ENCODE data around the gene AQP5. TPM values are rescaled to one million over a fixed set of nuclear protein-coding genes. Genes with fewer than 3 reads are reported as not detected.

Gene AQP5
- total RNA-seq, 2 donors from 2014 or later = 2.1 TPM; not detected in 1

- peaks cover 0 to 19% of the 10 kb centered on the region in 2 donors for H3K4me1 ChIP-seq
- peak overlapping the region in 1 of 2 donors; percentile 47 for H3K27ac ChIP-seq
- no peaks in the 10 kb centered on the region for H3K27me3 ChIP-seq
- H3K4me3 ChIP-seq = no peak overlapping the region
- H3K9me3 ChIP-seq = no peaks in the 10 kb centered on the region
- DNase-seq (ENCODE audit: low spot score) = no peak
- TF ChIP-seq CTCF (IDR thresholded peaks at IDR 0.05) = no peak
- no peaks in the 10 kb centered on the region for H3K36me3 ChIP-seq
These were observed 41.3 kb upstream of the AQP5 start for GRCh38 chr12:49920241-49920914.

GRCh38 chr12:49920915-49921286 is 40.8 kb upstream of the AQP5 start:
- TF ChIP-seq CTCF (IDR thresholded peaks at IDR 0.05) = no peak
- H3K4me1 ChIP-seq = peaks cover 0 to 19% of the 10 kb centered on the region in 2 donors
- peak overlapping the region in 1 of 2 donors; percentile 47 for H3K27ac ChIP-seq
- no peaks in the 10 kb centered on the region for H3K36me3 ChIP-seq
- H3K27me3 ChIP-seq = no peaks in the 10 kb centered on the region
- no peak for DNase-seq (ENCODE audit: low spot score)
- H3K9me3 ChIP-seq = no peaks in the 10 kb centered on the region
- H3K4me3 ChIP-seq = no peak overlapping the region

GRCh38 chr12:49921299-49921698 is 40.4 kb upstream of the AQP5 start:
- TF ChIP-seq CTCF (IDR thresholded peaks at IDR 0.05) = no peak
- H3K4me1 ChIP-seq = peaks cover 0 to 19% of the 10 kb centered on the region in 2 donors

GRCh38 chr12:49921936-49922335 is 39.7 kb upstream of the AQP5 start:
- H3K27ac ChIP-seq = peak overlapping the region in 1 of 2 donors; percentile 52

More at GRCh38 chr12:49921299-49921698, 40.4 kb upstream of the AQP5 start:
- Histone ChIP-seq H3K36me3 (no peaks in the 10 kb centered on the region), H3K4me3 (no peak overlapping the region), H3K27me3 (no peaks in the 10 kb centered on the region), H3K27ac (peak overlapping the region in 1 of 2 donors; percentile 52), H3K9me3 (no peaks in the 10 kb centered on the region)
- DNase-seq (ENCODE audit: low spot score) = no peak

GRCh38 chr12:49922349-49923034 is 39.2 kb upstream of the AQP5 start:
- no peak for DNase-seq (ENCODE audit: low spot score)
- H3K9me3 ChIP-seq = no peaks in the 10 kb centered on the region
- peaks cover 0 to 19% of the 10 kb centered on the region in 2 donors for H3K4me1 ChIP-seq
- H3K27me3 ChIP-seq = no peaks in the 10 kb centered on the region
- no peak for TF ChIP-seq CTCF (IDR thresholded peaks at IDR 0.05)
- H3K36me3 ChIP-seq = no peaks in the 10 kb centered on the region
- no peak overlapping the region for H3K4me3 ChIP-seq
- peak overlapping the region; percentile 39 to 52 for H3K27ac ChIP-seq

More at GRCh38 chr12:49921936-49922335, 39.7 kb upstream of the AQP5 start:
- H3K9me3 ChIP-seq = no peaks in the 10 kb centered on the region
- no peak for DNase-seq (ENCODE audit: low spot score)
- no peak overlapping the region for H3K4me3 ChIP-seq
- no peaks in the 10 kb centered on the region for H3K27me3 ChIP-seq
- peaks cover 0 to 19% of the 10 kb centered on the region in 2 donors for H3K4me1 ChIP-seq
- H3K36me3 ChIP-seq = no peaks in the 10 kb centered on the region
- no peak for TF ChIP-seq CTCF (IDR thresholded peaks at IDR 0.05)
